ENCODE measurements around the gene PLA2G10. TPM values are rescaled to one million over a fixed set of nuclear protein-coding genes. Genes with fewer than 3 reads are reported as not detected.

The PLA2G10 gene
- polyA plus RNA-seq, 1 experiment: not detected

DNA sequence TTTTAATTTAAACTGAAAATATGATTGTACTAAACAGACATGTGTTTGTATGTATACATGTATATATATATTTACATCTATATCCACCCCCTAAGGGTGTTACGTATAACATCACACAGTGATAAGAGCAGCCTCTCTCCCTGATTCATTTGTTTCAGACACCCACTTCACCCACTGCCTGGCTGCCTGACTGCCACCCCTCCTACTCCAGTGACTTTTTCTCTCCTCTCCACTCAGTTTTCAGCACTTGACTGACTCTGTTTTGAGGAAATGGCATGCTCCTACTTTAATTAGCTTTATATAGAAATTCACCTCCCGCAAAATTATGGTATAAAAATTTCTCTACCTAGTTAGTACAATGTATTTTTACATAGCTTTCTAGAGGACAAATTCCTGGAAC lies 41.4 kb downstream of the PLA2G10 start:
- CTCF ChIA-PET: no interaction called here
- no peak for DNase-seq (ENCODE audit: low read depth)
- TF ChIP-seq, protein P1, sequence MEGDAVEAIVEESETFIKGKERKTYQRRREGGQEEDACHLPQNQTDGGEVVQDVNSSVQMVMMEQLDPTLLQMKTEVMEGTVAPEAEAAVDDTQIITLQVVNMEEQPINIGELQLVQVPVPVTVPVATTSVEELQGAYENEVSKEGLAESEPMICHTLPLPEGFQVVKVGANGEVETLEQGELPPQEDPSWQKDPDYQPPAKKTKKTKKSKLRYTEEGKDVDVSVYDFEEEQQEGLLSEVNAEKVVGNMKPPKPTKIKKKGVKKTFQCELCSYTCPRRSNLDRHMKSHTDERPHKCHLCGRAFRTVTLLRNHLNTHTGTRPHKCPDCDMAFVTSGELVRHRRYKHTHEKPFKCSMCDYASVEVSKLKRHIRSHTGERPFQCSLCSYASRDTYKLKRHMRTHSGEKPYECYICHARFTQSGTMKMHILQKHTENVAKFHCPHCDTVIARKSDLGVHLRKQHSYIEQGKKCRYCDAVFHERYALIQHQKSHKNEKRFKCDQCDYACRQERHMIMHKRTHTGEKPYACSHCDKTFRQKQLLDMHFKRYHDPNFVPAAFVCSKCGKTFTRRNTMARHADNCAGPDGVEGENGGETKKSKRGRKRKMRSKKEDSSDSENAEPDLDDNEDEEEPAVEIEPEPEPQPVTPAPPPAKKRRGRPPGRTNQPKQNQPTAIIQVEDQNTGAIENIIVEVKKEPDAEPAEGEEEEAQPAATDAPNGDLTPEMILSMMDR (IDR thresholded peaks at IDR 0.05; ENCODE audit: insufficient read depth, low read depth, low read length): no peak
- POLR2A ChIA-PET: no interaction called here
- Histone ChIP-seq H3K4me3 (ENCODE audit: low read depth, low read length) (no peak overlapping the region), H3K27me3 (ENCODE audit: control insufficient read depth, insufficient read depth, low read length) (no peaks in the 10 kb centered on the region), H3K36me3 (ENCODE audit: control insufficient read depth, insufficient read depth, low read length) (peaks cover 19% of the 10 kb centered on the region)

DNA sequence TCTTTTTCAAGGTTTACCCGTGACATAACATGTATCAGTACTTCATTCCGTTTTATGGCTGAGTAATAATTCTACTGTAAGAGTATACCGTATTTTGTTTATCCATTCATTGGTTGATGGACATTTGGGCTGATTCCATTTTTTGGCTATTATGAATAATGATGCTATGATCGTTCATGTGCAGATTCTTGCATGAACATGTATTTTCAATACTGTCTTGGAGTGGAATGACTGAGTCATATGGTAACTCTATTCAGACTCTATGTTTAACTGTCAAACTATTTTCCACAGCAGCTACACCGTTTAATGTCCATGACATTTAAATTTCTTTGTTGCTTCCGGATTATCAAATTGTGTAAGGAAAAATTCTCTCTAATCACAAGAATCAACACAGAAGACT lies 43.5 kb downstream of the PLA2G10 start:
- ChIA-PET CTCF (no interaction called here), POLR2A (no interaction called here)
- TF ChIP-seq, protein P1 (IDR thresholded peaks at IDR 0.05; ENCODE audit: insufficient read depth, low read depth, low read length): no peak
- DNase-seq (ENCODE audit: low read depth): no peak
- Histone ChIP-seq H3K4me3 (ENCODE audit: low read depth, low read length) (no peak overlapping the region), H3K27me3 (ENCODE audit: control insufficient read depth, insufficient read depth, low read length) (no peaks in the 10 kb centered on the region), H3K36me3 (ENCODE audit: control insufficient read depth, insufficient read depth, low read length) (peaks cover 12% of the 10 kb centered on the region)

DNA sequence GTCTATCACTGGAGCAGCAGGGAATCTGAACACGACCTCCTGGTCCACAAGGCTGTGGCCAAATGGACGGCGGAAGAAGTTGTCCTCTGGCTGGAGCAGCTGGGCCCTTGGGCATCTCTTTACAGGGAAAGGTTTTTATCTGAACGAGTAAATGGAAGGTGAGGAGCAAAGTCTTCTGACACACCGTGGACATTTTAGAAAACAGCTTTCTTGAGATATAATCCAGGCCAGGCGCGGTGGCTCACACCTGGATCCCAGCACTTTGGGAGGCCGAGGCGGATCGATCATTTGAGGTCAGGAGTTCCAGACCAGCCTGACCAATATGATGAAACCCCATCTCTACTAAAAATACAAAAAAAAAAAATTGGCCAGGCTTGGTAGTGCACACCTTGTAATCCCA lies 44.3 kb downstream of the PLA2G10 start:
- Histone ChIP-seq H3K27me3 (ENCODE audit: control insufficient read depth, insufficient read depth, low read length) (no peaks in the 10 kb centered on the region), H3K36me3 (ENCODE audit: control insufficient read depth, insufficient read depth, low read length) (peaks cover 16% of the 10 kb centered on the region), H3K4me3 (ENCODE audit: low read depth, low read length) (no peak overlapping the region)
- TF ChIP-seq, protein P1 (IDR thresholded peaks at IDR 0.05; ENCODE audit: insufficient read depth, low read depth, low read length): no peak
- DNase-seq (ENCODE audit: low read depth): no peak
- ChIA-PET POLR2A (no interaction called here), CTCF (interaction anchor here (0.6 to 1.3 kb wide), 2 partner anchors 9 to 488 kb away, joined by 3 to 5 read pairs; no protein-coding TSS in a partner anchor)

DNA sequence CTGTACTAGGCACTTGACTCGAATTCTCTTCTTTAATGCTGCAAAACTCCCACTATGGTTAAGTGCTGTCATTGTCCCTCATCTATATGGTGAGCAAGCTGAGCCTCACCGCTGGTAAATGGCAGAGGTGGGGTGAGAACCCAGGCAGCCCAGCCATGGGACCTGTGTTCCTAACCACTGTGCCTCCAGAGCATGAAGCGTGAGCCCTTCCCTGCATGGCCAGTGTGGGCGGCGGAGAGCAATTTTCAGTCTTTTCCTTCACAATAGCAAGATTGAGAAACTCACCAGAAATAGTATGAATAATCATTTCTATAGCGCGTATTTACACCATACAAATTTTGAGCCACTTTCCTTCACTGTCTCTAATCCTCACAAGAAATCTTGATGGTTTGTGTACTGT lies 52.2 kb downstream of the PLA2G10 start:
- DNase-seq (ENCODE audit: low read depth): no peak
- Histone ChIP-seq H3K27me3 (ENCODE audit: control insufficient read depth, insufficient read depth, low read length) (no peaks in the 10 kb centered on the region), H3K36me3 (ENCODE audit: control insufficient read depth, insufficient read depth, low read length) (peaks cover 12% of the 10 kb centered on the region), H3K4me3 (ENCODE audit: low read depth, low read length) (no peak overlapping the region)
- TF ChIP-seq, protein P1 (IDR thresholded peaks at IDR 0.05; ENCODE audit: insufficient read depth, low read depth, low read length): no peak
- ChIA-PET CTCF (interaction anchor here (1.5 kb wide), 1 partner anchor 8 kb away, joined by 5 read pairs; no protein-coding TSS in a partner anchor), POLR2A (no interaction called here)

DNA sequence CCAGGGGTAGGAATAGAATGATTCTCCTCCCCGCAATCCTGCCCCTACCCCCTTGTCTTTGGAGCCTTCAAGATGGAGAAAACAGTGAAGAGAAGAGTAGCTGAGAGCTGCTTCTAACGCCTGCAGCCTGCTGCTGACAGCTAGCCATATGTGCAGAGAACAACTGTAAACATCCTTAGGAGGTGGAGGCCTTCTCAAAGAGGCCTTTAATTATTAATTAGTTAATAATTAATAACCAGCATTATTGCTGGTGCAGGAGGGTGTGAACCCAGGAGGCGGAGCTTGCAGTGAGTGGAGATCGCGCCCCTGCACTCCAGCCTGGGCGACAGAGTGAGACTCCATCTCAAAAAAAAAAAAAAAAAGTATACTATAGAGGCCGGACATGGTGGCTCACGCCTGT lies 52.9 kb downstream of the PLA2G10 start:
- H3K36me3 ChIP-seq (ENCODE audit: control insufficient read depth, insufficient read depth, low read length): peaks cover 12% of the 10 kb centered on the region
- H3K4me3 ChIP-seq (ENCODE audit: low read depth, low read length): no peak overlapping the region
- CTCF ChIA-PET: interaction anchor here (1.5 kb wide), 1 partner anchor 8 kb away, joined by 5 read pairs; no protein-coding TSS in a partner anchor
- POLR2A ChIA-PET: no interaction called here
- TF ChIP-seq, protein P1 (IDR thresholded peaks at IDR 0.05; ENCODE audit: insufficient read depth, low read depth, low read length): no peak
- DNase-seq (ENCODE audit: low read depth): no peak
- H3K27me3 ChIP-seq (ENCODE audit: control insufficient read depth, insufficient read depth, low read length): no peaks in the 10 kb centered on the region

Measured in BJ (cell line).